Inflammatory macrophage treated with lipopolysaccharide for 1 hour (primary cell): ENCODE results near the gene ADAP2.
"Not testable (repeated sequence)": the region's sequence is repeated elsewhere in the genome, so short reads cannot be mapped to it uniquely, and the experiment has no call there.

ENCODE experiments used
- DNase-seq, 2 donors: peaks; one replicate each; pipeline ENCODE4 v3.0.0-alpha.2; 2020 to 2022

ADAP2 gene

DNA sequence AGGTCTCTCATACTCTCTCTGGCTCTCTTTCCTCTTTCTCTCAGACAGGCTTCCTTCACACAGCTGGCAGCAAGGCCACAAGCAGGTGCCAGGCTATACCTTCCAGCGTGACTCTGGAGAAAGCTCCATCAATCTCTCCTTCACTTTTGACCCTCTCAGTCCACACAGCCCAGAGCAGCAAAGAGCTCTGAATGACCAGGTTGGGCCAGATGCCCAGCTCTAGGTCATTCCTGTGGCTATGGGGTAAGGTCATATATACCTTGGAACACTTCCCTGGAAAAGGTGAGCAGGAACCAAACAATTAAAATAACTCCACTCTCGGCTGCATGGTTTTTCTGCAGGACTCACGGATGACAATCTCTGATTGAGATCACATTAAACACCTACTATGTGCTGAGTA is 8.8 kb downstream of the ADAP2 start:
- no peak for DNase-seq

DNA sequence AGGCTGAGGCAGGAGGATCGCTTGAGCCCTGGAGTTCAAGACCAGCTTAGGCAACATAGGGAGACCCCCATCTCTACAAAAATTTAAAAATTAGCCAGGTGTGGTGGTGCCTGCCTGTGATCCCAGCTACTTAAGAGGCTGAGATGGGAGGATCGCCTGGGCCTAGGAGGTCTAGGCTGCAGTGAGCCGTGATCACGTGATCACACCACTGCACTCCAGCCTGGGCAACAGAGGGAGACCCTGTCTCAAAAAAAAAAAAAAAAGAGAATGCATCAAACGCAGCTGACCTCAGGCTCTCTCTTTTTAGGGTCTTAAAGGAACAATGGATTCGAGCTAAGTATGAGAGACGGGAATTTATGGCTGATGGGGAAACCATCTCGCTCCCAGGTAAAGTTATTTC is 9.8 kb downstream of the ADAP2 start:
- not testable (repeated sequence) for DNase-seq

DNA sequence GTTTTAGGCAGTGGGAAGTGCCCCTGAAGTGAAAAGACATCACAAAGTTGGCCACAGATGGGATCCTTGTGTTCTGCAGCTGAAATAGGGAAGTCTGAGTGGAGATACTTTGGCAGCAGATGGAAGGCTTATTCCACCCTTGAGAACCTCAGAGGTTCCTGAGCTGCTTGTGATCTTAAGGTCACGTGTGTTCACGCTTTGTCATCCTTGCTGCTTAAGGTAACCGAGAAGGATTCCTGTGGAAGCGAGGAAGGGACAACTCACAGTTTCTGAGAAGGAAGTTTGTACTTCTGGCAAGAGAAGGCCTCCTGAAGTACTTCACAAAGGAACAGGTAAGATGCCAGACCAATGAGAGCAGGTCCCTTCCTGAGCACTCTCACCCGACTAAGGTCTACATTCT is 12.2 kb downstream of the ADAP2 start:
- no peak for DNase-seq

DNA sequence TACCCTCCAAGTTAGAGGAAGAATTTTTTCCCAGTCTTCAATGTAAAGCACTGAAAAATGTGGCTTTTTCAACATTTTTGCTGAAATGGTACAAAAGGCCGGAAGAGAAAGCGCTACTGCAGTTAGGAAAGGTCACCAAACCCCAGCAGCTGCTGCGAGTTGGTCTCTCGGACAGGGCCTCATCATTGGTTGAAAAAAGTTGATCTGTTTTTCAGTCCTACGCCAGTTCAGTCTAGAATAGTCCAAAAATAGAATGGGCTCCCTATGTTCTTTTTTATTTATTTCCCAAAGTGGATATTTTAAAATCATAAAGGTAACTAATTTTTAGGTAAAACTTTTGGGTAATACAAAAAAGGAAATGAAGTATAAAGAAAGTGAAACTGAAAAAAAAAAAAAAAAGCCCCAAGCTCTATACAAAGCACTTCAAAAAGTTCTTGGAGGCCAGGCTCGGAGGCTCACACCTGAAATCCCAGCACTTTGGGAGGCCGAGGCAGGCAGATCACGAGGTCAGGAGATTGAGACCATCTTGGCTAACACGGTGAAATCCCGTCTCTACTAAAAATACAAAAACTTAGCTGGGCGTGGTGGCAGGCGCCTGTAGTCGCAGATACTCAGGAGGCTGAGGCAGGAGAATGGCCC is 17.4 kb downstream of the ADAP2 start:
- DNase-seq, result no peak

DNA sequence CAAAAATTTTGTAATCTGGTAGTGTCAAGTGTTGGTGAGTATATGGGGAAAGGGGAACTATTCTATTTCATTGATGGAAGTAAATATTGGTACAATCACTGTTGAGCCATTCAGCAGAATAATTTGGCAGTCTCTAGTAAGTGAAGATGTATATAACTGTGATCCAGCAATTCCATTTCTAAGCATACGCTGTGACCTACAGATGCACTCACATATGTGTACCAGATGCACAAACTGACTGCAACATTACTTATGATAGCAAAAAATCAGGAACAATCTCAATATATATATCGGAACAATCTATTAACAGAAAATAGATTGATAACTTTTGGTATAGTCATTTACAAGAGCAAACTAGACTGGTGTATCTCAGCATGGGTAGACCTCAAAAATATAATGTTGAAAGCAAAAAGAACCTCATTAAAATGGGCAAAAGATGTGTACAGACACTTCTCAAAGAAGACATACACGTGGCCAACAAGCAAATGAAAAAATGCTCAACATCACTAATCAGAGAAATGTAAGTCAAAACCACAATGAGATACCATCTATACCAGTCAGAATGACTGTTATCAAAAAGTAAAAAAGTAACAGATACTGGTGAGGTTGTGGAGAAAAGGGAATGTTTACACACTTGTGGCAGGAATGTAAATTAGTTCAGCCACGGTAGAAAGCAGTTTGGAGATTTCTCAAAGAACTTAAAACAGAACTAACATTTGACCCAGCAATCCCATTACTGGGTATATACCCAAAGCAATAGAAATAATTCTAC is 20.7 kb downstream of the ADAP2 start:
- no peak for DNase-seq

DNA sequence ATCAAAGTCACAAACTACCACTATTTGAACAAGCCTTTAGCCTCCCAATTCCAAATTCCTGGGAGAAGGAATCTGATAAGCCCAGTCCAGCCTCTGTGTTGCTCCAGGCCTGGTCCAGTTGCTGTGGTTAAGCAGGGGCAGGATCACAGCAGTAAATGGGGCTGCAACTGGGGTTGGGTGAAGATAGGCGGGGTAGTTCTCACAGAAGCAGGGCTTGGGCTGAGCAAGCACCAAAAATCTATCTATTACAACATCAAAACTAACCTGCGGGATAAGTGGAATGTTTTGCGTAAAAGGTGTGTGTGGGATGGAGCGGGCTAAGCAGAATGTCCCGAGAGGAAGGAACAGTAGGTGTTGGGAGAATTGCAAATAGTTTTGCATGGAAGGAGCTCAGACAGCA is 26.1 kb downstream of the ADAP2 start:
- no peak for DNase-seq

DNA sequence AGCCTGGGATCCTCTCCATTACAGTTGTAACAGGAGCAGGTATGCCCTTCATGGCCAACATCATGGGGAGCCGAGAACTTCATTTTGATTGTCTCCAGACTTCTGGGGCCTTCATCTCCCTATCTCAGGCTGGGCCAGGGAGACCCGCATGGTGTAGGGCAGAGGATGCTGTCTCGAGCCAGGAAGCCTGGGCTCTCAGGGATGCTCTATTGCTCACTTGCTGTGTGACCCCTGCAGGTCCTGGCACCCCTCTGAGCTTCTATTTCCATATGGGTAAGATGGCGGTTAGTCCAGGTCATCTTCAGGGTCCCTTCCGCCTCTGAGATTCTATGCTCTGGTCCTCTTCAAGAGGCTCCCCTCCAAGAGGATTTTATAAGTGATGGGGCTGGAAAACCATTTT is 28.4 kb downstream of the ADAP2 start:
- DNase-seq, result no peak

DNA sequence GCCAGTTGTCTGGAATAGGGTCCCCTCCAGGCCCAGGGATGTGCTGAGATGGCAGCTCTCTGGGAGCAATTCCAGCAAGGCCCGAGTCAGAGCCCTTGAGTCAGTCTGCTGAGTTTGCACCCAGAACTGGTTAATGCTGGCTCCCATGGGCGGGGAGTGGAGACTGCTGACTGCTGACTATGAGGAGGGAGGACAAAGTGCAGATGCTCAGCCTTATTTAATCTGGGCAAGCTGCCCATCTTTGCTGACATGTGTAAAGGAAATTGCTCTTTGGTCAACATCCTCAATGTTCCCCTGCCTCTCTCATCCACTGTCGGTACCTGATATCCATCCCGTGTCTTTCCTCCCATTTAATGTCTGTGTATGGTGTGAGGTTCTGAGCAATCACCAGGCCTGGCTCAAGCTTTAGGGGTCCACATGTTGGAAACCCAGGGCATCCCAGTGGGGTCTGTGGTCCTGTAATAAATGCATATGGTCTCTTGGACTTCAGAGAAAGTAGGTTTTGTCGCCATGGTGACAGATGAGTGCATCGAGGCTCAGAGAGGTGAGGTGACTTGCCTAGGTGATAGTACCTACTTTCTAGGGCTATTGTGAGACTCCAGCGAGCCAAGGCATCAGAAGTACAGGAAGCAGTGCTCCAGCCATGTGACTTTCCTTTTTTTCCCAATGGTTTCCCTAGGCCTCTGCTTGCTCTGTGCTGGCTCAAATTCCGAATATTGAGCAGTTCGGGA is 29.1 kb downstream of the ADAP2 start:
- DNase-seq, result peak; percentile 46 to 71

DNA sequence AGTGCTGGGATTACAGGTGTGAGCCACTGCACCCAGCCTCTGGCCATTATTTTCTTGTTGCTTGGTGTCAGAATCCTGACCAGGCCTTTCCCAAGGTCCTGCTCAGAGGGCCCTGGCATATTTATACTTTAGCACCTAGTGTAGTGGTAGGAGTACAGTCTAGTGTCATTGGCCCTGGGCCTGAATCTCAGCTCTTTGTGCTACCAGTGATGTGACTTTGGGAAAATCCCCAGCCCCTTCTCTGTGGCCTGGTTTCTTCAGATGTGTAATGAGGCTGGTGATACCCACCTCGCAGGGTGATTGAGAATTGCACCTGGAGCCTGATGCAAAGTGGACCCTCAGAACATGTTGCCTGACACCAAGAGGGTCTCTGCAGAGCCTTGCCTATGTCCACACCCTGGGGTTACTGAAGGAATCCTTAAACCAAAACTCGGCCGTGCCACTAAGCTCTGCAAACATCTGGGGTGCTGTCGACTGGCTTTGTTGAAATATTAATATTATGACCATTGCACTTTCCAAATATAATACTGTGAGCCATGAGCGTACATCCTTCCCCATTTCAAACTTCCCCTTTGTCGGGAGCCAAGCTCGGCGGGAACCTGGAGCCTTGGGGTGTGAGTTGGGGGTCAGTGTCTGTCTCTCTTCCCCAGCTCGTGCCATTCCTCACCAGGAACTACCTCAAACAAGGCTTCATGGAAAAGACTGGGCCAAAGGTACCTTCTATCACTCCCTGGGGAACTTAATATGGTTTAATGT is 31.1 kb downstream of the ADAP2 start:
- peak; percentile 72 to 81 for DNase-seq

DNA sequence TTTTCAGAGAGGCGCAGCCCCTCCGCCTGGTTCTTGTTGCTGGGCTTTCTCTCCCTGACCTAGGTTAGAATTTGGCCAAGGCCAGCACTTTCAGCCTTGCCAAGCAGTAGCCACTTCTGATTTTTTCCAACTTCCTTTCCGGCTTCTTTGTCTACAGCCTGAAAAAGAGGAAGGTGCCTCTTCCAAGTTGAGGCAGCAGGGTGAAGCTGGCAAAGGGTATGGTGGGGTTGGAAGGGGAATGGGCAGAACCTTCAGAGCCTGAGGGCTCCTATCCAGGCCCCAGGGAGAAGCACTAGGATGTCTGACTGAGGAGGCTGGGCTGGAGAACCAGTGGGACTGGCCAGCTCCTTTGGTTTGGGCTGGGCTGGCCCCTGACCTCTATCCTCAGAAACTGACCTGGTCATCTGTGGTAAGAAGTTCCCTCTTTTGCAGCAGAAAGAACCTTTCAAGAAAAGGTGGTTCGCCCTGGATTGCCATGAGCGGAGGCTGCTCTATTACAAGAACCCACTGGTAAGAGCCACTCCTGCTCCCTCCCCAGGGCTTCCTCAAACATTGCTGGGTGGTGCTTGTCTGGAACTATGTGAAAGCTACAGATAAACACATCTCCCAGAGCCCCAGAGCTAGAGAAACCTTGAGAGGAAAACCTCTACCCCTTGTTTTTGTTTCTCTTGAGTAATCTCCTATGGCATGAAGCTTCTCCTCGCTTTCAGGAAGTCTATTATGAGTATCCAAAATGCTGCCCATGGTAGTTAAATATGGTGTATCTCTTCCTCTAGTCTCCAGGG is 32.5 kb downstream of the ADAP2 start:
- DNase-seq, result peak; percentile 76 to 78

DNA sequence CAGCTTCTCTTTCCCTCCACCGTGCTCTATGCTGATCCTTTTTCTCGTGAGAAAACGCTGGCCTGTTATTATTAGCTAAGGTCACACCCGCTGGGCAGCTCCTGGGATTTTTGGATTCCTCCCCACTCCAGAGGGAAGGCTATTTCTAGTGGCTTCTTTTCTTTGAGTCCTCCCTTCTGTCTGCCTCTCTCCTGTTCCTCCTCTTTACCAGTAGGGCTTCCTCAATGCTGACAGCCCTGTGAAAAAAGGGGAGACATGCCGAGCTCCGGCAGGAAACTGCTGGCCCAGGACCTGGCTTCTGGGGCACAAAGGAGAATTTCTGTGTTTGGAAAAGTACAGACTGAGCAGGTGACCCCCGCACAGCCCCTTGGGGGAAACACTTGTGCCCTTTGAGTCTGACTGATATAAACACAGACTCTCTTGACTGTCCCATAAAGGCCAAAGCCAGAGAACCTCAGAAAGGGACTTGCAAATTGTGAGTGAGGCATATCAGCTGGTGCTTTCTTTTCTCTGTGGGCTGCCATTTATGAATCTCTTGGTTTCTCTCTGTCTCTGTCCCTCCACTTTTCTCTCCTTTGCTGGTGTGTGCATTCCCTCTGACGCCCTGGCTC is 35.1 kb downstream of the ADAP2 start:
- DNase-seq, result peak in 1 of 2 donors; percentile 21

DNA sequence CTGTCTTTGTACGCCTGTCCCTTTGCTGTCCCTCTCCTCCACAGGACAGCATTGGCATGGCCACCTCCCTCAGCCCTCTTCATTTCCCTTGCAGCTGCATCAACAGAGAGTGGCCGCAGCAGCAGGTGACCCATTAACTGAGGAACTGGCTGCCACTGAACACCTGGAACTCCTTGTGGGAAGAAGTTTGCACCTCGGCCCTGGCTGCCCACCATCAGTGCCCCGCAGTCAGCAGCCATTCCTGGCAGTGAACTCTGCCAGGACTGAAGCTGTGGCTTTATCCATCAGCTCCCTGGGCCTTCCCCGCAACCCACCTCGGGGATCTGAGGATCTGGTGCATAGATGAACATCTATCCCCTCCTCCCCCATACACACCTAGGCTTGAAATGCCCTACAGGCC is 36.0 kb downstream of the ADAP2 start:
- DNase-seq, result no peak

DNA sequence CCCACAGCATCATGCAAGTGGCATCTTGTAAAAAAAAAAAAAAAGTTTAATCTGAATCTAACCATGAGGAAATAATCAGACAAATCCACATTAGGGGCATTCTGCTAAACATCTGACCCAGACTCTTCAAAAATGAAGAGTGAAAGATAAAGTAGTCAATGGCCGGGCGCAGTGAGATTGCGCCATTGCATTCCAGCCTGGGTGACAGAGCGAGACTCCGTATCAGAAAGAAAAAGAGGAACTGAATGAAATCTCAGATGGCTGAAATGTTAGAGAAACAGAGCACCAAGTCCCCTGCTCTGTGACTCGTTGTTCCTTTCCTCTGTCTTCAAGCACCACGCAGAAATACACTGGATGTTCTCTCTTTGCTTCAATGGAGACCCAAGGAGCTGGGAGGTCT is 36.4 kb downstream of the ADAP2 start:
- DNase-seq, result peak; percentile 71 to 79

DNA sequence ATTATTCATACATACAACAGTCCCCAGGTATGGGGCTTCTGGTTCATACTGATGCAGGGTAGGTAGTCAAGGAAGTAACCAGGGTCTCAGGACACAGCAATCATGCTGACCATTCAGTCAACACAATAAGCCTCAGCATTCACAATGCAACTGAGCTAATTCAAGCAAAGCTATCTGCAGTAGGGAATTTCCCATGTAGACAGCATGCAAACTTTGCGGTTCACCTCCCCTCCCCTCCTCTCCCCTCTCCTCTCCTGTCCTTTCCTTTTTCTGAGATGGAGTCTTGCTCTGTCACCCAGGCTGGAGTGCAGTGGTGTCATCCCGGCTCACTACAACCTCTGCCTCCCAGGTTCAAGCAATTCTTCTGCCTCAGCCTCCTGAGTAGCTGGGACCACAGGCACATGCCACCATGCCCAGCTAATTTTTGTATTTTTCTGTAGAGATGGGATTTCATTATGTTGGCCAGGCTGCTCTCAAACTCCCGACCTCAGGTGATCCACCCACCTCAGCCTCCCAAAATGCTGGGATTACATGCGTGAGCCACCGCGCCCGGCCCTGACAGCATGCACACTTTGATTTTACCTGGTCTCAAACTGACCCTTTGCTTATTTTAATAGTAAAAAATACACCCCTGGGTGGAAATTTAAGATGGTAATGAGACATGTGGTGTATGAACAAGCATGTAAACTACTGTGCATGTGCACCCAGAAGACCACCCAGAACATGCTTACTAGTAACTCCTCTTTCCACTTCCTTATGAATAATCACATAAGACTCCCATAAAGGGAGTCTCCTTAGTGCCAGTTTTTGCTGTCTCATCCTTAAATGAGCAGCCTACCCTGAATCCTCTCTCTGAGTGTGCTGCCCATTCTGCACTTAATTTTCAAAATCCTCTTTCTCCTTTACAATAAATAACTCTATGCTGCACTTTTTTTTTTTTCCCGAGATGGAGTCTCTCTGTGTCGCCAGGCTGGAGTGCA is 39.8 kb downstream of the ADAP2 start:
- DNase-seq, result peak; percentile 70 to 86

DNA sequence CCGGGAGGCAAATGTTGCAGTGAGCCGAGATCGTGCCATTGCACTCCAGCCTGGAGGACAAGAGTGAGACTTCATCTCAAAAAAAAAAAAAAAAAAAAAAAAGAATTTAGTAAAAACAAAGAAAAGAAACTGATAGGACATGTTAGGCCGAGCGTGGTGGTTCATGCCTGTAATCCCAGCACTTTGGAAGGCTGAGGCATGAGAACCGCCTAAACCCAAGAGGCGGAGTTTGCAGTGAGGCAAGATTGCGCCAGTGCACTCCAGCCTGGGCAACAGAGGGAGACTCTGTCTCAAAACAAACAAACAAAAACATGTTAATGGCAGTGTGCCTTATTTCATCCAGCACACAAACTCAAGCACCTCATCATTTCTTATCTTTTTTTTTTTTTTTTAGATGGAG is 42.6 kb downstream of the ADAP2 start:
- peak in 1 of 2 donors; percentile 30 for DNase-seq

DNA sequence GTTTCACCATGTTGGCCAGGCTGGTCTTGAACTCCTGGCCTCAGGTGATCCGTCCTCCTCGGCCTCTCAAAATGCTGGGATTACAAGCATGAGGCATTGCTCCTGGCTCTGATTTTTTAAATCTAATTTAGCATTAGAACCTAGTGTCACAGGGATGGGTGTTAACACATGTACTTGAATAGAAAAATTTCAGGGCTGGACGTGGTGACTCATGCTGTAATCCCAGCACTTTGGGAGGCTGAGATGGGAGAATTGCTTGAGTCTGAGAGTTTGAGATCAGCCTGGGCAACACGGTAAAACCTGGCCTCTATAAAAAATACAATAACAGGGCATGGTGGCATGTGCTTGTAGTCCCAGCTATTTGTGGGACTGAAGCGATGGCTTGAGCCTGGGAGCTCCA is 43.1 kb downstream of the ADAP2 start:
- DNase-seq, result peak in 1 of 2 donors; percentile 49

DNA sequence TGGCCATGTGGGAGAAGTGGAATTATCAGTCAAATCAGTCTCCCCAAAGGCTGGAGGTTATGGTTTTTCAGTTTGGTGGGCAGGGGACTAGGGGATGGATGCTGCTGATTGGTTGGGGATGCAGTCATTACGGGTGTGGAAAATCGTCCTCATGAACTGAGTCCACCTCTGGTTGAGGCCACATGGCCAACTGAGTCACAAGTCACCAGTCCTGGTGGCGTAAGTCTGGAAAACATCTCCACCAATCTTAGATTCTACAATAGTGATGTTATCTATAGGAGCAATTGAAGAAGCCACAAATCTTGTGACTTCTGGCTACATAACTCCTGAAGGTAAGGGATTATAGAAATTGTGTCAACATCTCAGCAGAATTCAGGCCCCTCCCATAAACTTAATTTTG is 43.9 kb downstream of the ADAP2 start:
- DNase-seq, result peak; percentile 66 to 95

DNA sequence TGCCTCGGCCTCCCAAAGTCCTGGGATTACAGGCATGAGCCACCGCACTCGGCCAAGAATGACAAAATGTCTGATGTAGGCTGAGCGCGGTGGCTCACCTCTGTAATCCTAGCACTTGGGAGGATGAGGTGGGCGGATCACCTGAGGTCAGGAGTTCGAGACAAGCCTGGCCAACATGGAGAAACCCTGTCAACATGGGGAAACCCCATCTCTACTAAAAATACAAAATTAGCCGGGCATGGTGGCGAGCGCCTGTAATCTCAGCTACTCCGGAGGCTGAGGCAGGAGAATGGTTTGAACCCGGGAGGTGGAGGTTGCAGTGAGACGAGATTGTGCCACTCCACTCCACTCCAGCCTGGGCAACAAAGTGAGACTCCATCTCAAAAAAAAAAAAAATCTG is 46.2 kb downstream of the ADAP2 start:
- DNase-seq, result peak in 1 of 2 donors; percentile 38

DNA sequence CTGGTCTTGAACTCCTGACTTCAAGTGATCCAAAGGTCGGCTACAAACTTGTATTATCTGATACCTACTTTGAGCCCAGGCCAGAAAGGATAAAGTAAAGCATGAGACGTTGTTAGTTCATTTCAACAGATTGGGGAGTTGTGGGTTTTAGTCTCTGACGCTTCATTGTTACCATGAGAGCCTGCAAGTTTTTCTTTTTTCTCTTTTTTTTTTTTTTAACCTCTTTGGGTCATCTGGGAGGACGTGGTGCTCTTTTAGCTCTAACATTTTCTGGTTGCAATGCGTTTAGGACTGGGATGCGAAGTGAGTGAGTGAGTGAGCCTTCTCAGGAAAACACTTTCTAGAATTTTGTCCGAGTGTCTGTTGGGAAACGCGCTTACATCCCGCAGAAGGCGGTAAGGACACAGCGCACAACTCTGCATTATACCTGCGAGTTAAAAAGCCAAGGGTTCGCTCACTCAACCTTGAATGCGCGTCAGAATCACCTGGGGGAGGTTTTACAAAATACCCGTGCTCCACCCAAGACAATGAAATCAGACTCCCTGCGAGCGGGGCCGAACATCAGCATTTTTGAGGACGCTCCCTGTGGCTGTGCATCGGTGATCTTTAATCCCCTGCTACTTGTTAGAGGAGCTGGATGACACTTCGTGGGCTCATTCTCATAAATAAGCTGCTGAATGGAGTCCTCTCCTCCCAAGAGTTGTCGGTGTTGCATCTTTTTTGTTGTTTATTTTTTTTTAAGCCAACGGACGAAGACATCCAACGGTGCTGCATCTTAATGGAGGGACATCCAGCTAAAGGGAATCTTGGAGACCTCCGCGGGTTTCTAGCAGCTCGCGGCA is 48.5 kb downstream of the ADAP2 start:
- DNase-seq, result peak in 1 of 2 donors; percentile 22
